ENCODE measurements around the gene UBE2V1.

Gene UBE2V1

DNA sequence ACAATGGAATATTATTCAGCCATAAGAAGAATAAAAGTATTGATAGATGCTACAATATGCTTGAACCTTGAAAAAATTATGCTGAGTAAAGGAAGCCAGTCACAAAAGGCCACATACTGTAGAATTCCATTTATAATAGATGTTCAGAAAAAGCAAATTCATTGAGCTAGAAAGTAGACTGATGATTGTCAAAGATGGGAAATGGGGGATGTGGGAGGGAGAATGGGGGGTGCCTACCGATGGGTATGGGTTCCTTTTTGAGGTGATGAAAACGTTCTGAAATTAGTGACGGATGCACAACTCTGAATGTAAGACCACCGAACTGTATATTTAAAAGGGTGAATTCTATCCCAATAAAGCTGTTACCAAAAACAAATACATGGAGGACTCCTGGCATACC, 18.4 kb downstream of the UBE2V1 start:
- TF ChIP-seq, protein P1, sequence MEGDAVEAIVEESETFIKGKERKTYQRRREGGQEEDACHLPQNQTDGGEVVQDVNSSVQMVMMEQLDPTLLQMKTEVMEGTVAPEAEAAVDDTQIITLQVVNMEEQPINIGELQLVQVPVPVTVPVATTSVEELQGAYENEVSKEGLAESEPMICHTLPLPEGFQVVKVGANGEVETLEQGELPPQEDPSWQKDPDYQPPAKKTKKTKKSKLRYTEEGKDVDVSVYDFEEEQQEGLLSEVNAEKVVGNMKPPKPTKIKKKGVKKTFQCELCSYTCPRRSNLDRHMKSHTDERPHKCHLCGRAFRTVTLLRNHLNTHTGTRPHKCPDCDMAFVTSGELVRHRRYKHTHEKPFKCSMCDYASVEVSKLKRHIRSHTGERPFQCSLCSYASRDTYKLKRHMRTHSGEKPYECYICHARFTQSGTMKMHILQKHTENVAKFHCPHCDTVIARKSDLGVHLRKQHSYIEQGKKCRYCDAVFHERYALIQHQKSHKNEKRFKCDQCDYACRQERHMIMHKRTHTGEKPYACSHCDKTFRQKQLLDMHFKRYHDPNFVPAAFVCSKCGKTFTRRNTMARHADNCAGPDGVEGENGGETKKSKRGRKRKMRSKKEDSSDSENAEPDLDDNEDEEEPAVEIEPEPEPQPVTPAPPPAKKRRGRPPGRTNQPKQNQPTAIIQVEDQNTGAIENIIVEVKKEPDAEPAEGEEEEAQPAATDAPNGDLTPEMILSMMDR (IDR thresholded peaks at IDR 0.05; ENCODE audit: low read depth, low read length, missing control alignments), result no peak
- H3K4me3 ChIP-seq (replicated peaks; ENCODE audit: low read depth, low read length), result no peak overlapping the region
- DNase-seq (ENCODE audit: extremely low read depth, low read depth), result no peak

DNA sequence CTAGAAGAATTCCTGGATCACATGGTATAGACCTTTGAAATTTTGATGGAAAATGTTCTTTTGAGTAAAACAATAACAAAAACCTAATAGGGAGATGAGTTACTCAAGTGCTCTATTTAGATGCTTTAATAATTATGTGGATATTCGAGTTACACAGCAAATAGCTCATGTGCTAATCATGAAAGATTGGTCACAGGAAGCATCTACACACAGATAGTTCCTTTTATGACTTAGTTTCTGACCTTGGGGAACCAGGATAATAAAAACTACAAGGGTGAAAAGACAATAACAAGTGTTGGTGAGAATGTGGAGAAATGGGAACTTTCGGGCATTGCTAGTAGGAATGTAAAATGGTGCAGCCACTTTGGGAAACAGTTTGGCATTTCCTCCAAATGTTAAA, 19.7 kb downstream of the UBE2V1 start:
- DNase-seq (ENCODE audit: extremely low read depth, low read depth), result no peak
- TF ChIP-seq, protein P1 (IDR thresholded peaks at IDR 0.05; ENCODE audit: low read depth, low read length, missing control alignments), result no peak
- H3K4me3 ChIP-seq (replicated peaks; ENCODE audit: low read depth, low read length), result no peak overlapping the region

DNA sequence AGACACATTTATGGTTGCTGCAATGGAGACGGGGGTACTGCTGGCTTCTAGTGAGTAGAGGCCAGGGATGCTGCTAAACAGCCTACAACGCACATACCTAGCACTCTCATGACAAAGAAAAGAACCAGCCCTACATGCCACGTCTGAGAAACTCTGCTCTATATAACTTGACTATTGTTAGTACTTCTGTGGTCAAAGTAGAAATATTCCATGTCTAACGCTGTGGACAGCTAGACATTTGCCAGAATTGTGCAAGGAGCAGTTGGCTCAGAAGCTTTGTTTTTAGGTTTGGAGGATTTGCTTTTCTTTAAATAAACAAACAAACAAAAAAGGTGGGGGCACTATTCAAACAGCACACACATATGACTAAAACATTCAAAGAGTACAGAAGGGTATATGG, 20.5 kb downstream of the UBE2V1 start:
- no peak for DNase-seq (ENCODE audit: extremely low read depth, low read depth)
- H3K4me3 ChIP-seq (replicated peaks; ENCODE audit: low read depth, low read length), result no peak overlapping the region
- TF ChIP-seq, protein P1 (IDR thresholded peaks at IDR 0.05; ENCODE audit: low read depth, low read length, missing control alignments), result no peak

GRCh38 chr20:50089787-50090177, 23.2 kb downstream of the UBE2V1 start:
- H3K4me3 ChIP-seq (replicated peaks; ENCODE audit: low read depth, low read length), result no peak overlapping the region
- TF ChIP-seq, protein P1 (IDR thresholded peaks at IDR 0.05; ENCODE audit: low read depth, low read length, missing control alignments), result no peak
- DNase-seq (ENCODE audit: extremely low read depth, low read depth), result no peak

GRCh38 chr20:50089140-50089786, 23.7 kb downstream of the UBE2V1 start:
- TF ChIP-seq, protein P1 (IDR thresholded peaks at IDR 0.05; ENCODE audit: low read depth, low read length, missing control alignments), result no peak
- DNase-seq (ENCODE audit: extremely low read depth, low read depth), result no peak
- H3K4me3 ChIP-seq (replicated peaks; ENCODE audit: low read depth, low read length), result no peak overlapping the region

GRCh38 chr20:50088022-50088421, 24.9 kb downstream of the UBE2V1 start:
- DNase-seq (ENCODE audit: extremely low read depth, low read depth), result no peak
- no peak overlapping the region for H3K4me3 ChIP-seq (replicated peaks; ENCODE audit: low read depth, low read length)
- TF ChIP-seq, protein P1 (IDR thresholded peaks at IDR 0.05; ENCODE audit: low read depth, low read length, missing control alignments), result no peak
